Measurements from ENCODE around the gene SFT2D1. TPM values are rescaled to one million over a fixed set of nuclear protein-coding genes. Genes with fewer than 3 reads are reported as not detected.

Gene SFT2D1
- total and polyA plus RNA-seq, 9 of the 15 experiments (the other 6 are each of a cell fraction or from before 2014, with no cell fraction given): 54.4 to 140 (median 74.6) TPM

DNA sequence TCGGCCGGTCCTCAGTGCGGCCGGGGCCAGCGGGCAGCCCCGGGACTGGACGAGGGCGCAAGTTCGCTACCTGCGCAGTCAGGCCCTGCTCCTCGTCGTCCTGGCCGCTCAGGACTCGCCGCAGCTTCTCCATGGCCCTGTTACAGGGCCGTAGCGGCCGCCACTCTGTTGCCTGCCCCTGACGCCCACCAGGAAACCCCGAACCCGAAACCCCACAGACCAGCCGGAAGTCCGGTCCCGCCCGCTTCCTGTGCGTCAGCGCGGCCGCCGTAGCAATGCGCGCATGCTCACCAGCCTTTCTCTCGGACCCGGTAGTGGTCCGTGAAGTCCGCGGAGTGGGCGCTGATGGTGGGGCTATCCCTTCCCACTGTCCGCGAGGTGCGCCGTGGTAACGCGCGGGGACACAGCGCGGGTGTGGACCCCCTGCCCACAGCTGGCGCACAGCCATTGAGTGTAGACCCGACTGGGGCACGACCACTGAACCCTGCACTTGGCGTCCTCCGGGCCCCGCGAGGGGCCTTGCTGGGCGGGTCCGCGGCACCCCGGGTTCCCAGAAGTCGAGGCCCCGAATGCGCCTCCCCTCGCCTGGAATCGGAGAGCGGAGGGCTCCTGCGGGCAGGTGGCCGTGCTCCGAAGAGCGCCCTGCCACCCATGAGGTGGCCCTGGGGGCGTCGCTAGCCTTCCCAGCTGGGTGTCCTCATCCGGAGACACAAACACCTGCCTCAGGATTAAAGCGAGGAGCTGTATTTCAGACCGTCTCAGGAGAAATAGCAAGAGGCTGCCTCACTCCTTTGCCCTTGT lies at the start of gene SFT2D1 (continued):
- TF ChIP-seq, protein P1, sequence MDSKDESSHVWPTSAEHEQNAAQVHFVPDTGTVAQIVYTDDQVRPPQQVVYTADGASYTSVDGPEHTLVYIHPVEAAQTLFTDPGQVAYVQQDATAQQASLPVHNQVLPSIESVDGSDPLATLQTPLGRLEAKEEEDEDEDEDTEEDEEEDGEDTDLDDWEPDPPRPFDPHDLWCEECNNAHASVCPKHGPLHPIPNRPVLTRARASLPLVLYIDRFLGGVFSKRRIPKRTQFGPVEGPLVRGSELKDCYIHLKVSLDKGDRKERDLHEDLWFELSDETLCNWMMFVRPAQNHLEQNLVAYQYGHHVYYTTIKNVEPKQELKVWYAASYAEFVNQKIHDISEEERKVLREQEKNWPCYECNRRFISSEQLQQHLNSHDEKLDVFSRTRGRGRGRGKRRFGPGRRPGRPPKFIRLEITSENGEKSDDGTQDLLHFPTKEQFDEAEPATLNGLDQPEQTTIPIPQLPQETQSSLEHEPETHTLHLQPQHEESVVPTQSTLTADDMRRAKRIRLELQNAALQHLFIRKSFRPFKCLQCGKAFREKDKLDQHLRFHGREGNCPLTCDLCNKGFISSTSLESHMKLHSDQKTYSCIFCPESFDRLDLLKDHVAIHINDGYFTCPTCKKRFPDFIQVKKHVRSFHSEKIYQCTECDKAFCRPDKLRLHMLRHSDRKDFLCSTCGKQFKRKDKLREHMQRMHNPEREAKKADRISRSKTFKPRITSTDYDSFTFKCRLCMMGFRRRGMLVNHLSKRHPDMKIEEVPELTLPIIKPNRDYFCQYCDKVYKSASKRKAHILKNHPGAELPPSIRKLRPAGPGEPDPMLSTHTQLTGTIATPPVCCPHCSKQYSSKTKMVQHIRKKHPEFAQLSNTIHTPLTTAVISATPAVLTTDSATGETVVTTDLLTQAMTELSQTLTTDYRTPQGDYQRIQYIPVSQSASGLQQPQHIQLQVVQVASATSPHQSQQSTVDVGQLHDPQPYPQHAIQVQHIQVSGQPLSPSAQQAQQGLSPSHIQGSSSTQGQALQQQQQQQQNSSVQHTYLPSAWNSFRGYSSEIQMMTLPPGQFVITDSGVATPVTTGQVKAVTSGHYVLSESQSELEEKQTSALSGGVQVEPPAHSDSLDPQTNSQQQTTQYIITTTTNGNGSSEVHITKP (IDR thresholded peaks at IDR 0.05; ENCODE audit: partially characterized antibody): no peak
- TF ChIP-seq RBM17 (IDR thresholded peaks at IDR 0.05; ENCODE audit: borderline replicate concordance, low read depth, low read length): no peak
- TF ChIP-seq SRSF3 (IDR thresholded peaks at IDR 0.05; ENCODE audit: insufficient read depth, low read length): no peak
- TF ChIP-seq, protein P2, sequence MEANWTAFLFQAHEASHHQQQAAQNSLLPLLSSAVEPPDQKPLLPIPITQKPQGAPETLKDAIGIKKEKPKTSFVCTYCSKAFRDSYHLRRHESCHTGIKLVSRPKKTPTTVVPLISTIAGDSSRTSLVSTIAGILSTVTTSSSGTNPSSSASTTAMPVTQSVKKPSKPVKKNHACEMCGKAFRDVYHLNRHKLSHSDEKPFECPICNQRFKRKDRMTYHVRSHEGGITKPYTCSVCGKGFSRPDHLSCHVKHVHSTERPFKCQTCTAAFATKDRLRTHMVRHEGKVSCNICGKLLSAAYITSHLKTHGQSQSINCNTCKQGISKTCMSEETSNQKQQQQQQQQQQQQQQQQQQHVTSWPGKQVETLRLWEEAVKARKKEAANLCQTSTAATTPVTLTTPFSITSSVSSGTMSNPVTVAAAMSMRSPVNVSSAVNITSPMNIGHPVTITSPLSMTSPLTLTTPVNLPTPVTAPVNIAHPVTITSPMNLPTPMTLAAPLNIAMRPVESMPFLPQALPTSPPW (CRISPR knock-in tag; IDR thresholded peaks at IDR 0.05): peak; percentile 42; the same call in 1 of the 2 replicates
- TF ChIP-seq BRCA1 (IDR thresholded peaks at IDR 0.05): no peak
- TF ChIP-seq BRCA1 (CRISPR knock-in tag; IDR thresholded peaks at IDR 0.05): no peak
- peak; percentile 62; the same call in 1 of the 2 replicates for TF ChIP-seq KLF1 (tag; IDR thresholded peaks at IDR 0.05)
- TF ChIP-seq TOE1 (IDR thresholded peaks at IDR 0.05; ENCODE audit: borderline replicate concordance): peak; percentile 36; the same call in 1 of the 2 replicates
- peak; percentile 84 for TF ChIP-seq TOE1 (CRISPR knock-in tag; IDR thresholded peaks at IDR 0.05; ENCODE audit: borderline replicate concordance, low read depth)
- TF ChIP-seq TAF7 (tag; IDR thresholded peaks at IDR 0.05): peak; percentile 53
- no peak for TF ChIP-seq ZNF76 (CRISPR knock-in tag; IDR thresholded peaks at IDR 0.05; ENCODE audit: borderline replicate concordance)
- TF ChIP-seq MAFK (IDR thresholded peaks at IDR 0.05; ENCODE audit: low read length): no peak
- TF ChIP-seq NFYB (IDR thresholded peaks at IDR 0.05; ENCODE audit: extremely low read depth, insufficient read length): no peak
- TF ChIP-seq SMARCA5 (IDR thresholded peaks at IDR 0.05): no peak
- TF ChIP-seq RBM15 (IDR thresholded peaks at IDR 0.05; ENCODE audit: insufficient read depth, low read length): no peak
- peak; percentile 74 for TF ChIP-seq POLR2H (tag; IDR thresholded peaks at IDR 0.05; ENCODE audit: low read depth)
- no peak for TF ChIP-seq KAT2B (IDR thresholded peaks at IDR 0.05; ENCODE audit: low read depth, low read length)
- TF ChIP-seq MYC (IDR thresholded peaks at IDR 0.05; ENCODE audit: low read depth, low read length): peak; percentile 72; the same call in 1 of the 2 replicates
- TF ChIP-seq MYC (CRISPR knock-in tag; IDR thresholded peaks at IDR 0.05; ENCODE audit: borderline replicate concordance, low read depth): peak; percentile 37; the same call in 1 of the 2 replicates
- TF ChIP-seq PHF20 (IDR thresholded peaks at IDR 0.05; ENCODE audit: partially characterized antibody): peak; percentile 90
